Astrocyte of the spinal cord (primary cell): ENCODE data around the gene MAP4.

Experiments
- DNase-seq: peaks from one replicate; pipeline ENCODE4 v3.0.0; 2011; ENCODE audit warnings: low read depth, low spot score
- H3K4me3 ChIP-seq: 2 replicates; pipeline ENCODE4 v1.5.1; 2011; ENCODE audit warnings: low read depth, mild to moderate bottlenecking, low read length, moderate library complexity
- in situ Hi-C: cut with HindIII; loops from 2 replicates; pipeline ENCODE4 v1.10.0; 2017; ENCODE audit warnings: low sequenced_read_pairs
- TF ChIP-seq, protein P1 (sequence below): IDR thresholded peaks from 2 replicates; pipeline ENCODE4 v1.5.1; 2012; ENCODE audit warnings: low read depth, mild to moderate bottlenecking, low read length, inconsistent platforms

The MAP4 gene

DNA sequence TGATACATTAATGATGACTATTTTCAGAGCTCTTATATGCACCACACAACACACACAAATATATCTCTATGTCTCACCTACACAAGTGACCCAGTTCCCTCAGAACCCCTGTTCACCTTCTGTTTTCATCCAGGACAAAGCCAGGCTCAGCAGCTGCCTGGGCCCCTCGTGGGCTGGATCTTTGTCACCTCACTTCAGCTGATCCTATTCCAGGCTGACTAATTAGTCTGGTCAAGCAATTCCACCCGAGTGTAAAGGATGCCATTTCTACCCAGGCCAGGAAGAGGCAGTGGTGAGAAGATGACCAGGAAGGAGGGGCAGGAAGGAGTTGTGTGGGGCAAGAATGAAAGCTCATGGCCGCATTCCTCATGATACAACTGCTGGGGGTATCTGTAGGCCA is 151.0 kb downstream of the MAP4 start:
- no peak overlapping the region for H3K4me3 ChIP-seq
- DNase-seq = no peak
- in situ Hi-C loops = no loop called here
- TF ChIP-seq, protein P1, sequence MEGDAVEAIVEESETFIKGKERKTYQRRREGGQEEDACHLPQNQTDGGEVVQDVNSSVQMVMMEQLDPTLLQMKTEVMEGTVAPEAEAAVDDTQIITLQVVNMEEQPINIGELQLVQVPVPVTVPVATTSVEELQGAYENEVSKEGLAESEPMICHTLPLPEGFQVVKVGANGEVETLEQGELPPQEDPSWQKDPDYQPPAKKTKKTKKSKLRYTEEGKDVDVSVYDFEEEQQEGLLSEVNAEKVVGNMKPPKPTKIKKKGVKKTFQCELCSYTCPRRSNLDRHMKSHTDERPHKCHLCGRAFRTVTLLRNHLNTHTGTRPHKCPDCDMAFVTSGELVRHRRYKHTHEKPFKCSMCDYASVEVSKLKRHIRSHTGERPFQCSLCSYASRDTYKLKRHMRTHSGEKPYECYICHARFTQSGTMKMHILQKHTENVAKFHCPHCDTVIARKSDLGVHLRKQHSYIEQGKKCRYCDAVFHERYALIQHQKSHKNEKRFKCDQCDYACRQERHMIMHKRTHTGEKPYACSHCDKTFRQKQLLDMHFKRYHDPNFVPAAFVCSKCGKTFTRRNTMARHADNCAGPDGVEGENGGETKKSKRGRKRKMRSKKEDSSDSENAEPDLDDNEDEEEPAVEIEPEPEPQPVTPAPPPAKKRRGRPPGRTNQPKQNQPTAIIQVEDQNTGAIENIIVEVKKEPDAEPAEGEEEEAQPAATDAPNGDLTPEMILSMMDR = no peak

DNA sequence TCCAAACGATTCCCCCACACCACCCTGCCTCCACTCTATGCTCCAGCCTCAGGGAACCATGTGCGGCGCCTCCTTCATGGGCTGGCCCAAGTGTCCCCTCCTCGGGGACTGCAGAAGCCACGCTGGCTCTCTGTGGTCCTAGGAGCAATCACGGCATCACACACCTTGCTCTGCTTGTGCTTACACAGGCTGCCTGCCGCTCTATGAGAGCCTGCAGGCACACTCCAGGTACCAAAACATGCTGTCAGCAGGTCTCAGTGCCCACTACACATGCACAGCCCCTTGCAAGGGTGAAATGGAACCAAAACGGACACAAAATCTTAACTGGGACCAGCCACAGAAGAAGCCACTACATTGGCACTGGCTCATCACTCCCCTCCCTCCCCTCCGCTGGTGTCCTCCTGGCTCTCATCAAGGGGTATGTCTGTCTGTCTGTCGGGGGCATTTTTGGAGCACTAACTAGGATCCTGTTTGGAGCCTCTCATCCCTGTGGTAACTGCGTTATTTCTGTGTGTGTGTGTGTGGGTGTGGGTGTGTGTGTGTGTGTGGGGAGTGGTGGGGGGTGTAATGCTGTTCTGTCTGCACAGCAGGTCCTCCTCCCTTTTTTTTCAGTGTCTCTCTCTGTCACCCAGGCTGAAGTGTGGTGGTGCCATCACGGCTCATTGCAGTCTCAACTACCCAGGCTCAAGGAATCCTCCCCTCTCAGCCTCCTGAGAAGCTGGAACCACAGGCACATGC is 152.7 kb downstream of the MAP4 start:
- H3K4me3 ChIP-seq = no peak overlapping the region
- TF ChIP-seq, protein P1 = no peak
- no peak for DNase-seq
- in situ Hi-C loops = no loop called here

DNA sequence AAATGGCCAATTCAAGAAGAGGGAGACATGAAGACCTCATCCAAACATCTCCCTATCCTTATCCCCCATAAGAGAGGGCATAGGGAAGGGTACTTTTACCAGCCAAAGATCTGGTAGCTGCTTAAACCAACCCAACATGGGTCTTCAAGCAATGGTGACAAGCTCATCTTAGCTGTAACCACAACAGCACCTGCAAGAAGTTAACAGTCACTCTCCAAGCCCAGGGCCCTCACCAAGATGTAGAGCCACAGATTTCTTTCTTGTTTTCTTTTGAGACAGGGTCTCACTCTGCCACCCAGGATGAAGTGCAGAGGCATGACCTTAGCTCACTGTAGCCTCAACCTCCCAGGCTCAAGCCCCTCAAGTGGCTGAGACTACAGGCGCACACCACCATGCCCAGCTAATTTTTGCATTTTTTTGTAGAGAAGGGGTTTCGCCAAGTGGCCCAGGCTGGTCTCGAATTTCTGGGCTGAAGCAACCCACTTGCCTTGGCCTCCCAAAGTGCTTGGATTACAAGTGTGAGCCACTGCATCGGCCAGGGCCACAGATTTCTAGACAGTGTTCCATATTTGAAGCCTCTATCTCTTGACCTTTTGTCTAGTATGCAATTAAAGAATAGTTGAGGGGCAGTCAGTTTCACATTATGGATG is 156.1 kb downstream of the MAP4 start:
- DNase-seq = no peak
- TF ChIP-seq, protein P1 = no peak
- no peak overlapping the region for H3K4me3 ChIP-seq
- in situ Hi-C loops = no loop called here

DNA sequence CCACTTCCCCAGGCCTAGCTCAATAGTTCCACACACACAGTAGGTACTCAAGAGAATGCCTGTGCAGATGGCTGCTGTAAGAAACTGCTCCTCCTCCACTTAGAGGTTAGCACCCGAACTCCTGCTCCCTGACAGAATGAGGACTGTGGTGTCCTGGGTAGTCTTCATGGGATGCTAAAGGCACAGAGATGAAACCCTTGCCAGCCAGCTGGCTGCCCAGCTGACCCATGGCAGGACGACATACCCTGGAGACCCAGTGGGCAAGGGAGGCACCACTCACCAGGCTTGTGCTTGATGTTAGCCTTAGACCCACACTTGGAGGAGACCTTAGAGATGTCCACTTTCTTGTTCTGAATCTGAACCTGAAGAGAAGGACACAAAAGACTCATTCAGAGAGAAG is 159.1 kb downstream of the MAP4 start:
- DNase-seq = no peak
- no peak overlapping the region for H3K4me3 ChIP-seq
- in situ Hi-C loops = no loop called here
- TF ChIP-seq, protein P1 = no peak

DNA sequence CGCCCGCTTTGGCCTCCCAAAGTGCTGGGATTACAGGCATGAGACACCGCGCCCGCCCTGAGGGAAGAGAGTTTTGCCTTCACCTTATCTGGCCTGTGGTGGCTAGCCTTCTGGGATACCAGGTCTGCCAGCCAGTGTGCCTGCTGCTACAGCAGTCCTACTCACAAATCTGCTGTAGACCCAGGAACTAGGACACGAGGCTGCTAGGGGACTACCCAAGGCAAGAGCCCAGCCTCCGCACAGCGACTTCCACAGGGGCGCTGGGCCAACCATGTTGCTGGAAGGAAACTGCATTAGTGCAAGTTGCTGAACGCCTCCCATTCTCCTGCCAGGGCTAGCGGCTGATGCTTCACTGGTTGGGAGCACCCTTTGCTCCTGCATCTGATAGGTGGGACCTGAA is 159.5 kb downstream of the MAP4 start:
- no peak for DNase-seq
- in situ Hi-C loops = no loop called here
- H3K4me3 ChIP-seq = no peak overlapping the region
- TF ChIP-seq, protein P1 = no peak

DNA sequence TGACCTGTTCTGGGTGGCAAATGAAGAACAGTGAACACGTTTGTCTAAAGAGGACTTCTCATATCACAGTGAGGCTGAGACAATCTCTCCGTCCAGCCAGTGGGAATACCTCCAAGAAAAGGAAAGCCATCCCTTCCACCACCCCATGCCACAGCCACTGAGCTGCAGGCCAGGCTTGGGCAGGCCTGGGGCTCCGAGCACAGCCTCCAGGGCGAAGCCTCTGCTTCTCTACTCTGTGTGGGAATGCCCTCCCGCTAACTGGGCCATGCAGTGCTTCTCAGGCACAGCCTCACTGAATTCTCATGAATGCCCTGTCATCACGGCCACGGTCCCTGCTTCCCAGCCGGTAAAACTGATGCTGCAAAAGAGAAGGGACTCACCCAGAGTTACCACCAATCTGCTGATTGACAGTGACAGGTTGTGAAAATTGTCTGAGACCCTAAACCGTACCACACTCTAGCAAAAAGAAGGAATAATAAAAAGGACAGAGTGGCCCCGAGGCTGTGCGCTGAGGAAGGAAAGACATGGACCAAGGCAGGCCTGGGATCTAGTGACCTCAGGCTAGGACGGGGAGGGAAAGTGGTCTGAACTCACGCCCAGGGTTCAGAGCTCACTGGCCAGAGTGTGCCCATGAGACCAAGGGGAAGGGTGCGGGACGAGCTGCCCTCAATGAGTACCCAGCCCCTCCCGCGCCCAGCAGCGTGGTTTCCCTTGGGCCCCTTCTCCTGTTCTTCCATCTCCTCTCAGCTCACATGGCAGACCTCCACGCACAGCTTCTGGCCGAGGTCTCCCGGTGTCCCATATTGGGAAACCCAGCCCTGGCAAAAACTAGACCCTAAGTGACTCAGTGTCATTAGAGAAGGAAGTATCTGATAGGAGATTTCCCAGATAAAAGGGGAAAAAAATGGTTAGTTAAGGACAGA is 160.5 kb downstream of the MAP4 start:
- in situ Hi-C loops = no loop called here
- no peak for DNase-seq
- TF ChIP-seq, protein P1 = no peak
- no peak overlapping the region for H3K4me3 ChIP-seq
